ENCODE results near the gene UTS2R.

UTS2R gene

DNA sequence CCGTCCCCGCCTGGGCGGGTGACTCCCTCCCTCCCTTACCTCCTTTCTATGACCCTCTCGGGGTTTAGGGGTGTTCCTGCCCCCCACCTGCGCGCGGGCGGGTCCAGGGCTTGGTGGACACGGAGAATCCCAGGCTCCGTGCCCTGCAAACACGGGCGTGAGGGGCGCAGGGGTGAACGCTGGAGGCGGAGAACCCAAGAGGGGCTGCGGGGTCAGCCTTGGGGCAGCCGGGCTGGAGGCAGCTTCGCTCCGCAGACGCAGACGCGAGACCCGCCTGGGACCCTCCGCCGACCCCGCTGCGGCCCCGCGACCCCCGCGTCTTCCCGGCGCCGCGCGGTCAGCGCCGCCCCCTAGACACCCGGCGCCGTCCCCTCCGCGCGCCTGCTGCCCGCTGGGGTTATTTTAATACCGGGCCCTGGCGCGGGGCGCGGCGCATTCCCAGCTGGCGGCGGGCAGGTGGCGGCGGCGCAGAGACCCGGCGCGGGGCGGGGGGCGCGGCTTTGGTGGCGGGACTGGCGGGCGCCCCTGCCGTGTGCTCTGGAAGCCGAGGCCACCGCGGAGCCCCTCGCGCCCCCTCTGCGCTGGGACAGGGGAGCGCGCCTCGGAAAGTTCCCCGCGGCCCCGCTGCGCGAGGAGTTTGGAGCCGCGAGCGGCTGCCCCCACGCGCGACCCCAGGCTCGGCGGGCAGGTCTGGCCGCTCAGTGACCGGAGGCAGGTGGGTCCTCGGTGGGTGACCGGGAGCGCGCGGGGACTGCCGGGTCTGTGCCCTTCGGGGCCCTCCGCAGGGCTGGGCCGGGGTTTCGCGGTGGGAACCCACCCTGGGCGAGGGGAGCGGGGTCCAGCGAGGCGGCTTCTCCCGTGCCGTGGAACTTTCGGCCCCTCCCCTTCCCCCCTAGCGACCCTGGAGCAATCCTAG is at the start of gene UTS2R:
UTS2R (plus strand) TSS at position 433 of the 916 bp plus-strand sequence. CDS start 2,560 bp downstream, outside the sequence.
- no peak within 1 kb of the TSS for H3K27ac ChIP-seq (ENCODE audit: low read depth, low read length)
- H3K27me3 ChIP-seq (ENCODE audit: control insufficient read depth in 1 of 2, insufficient read depth in 2 of 2, low read length in 2 of 2) = peaks cover 38 to 41% of the 10 kb centered on the region in 2 donors
- H3K9me3 ChIP-seq (ENCODE audit: control insufficient read depth in 1 of 2, low read length in 2 of 2) = no peaks in the 10 kb centered on the region
- no peak within 1 kb of the TSS for H3K9ac ChIP-seq (ENCODE audit: low read depth in 1 of 2, low read length in 2 of 2)
- peaks cover 23 to 25% of the 10 kb centered on the region in 2 donors for H3K4me1 ChIP-seq (ENCODE audit: control insufficient read depth in 1 of 2, insufficient read depth in 2 of 2, low read length in 2 of 2)
- H3K4me3 ChIP-seq (ENCODE audit: low read depth in 1 of 2, low read length in 2 of 2) = peak within 1 kb of the TSS; percentile 46 to 51
- H3K36me3 ChIP-seq (ENCODE audit: control insufficient read depth in 1 of 2, insufficient read depth in 2 of 2, low read length in 2 of 2) = no peaks in the 10 kb centered on the region

DNA sequence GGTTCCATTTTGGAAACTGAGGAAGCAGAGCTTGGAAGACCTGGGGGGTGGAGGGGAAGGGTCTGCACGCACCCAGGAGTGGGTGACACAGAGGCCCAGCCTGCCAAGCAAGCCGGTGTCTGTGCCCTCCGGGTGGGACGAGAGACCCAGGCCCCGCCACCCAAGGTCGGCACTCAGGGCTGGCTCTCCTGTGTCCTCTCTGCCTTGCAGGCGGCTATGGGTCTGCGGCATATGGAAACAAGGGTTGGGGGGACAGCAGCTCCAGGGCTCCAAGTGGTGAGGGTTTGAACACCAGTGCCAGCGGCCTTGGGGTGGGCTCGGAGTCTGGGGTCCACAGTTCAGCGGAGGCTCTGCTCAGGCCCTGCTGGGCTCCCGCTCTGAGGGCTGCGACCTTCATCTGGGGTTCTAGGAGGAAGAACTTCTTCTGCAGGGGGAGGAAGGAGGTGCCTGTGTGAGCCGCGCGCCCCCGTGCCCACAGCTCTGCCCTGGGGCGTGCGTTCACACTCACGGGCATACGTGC is 49.6 kb upstream of the UTS2R start:
- Histone ChIP-seq H3K4me3 (ENCODE audit: low read depth in 1 of 2, low read length in 2 of 2) (no peak overlapping the region), H3K36me3 (ENCODE audit: control insufficient read depth in 1 of 2, insufficient read depth in 2 of 2, low read length in 2 of 2) (no peaks in the 10 kb centered on the region), H3K9ac (ENCODE audit: low read depth in 1 of 2, low read length in 2 of 2) (no peak overlapping the region), H3K27me3 (ENCODE audit: control insufficient read depth in 1 of 2, insufficient read depth in 2 of 2, low read length in 2 of 2) (no peaks in the 10 kb centered on the region), H3K27ac (ENCODE audit: low read depth, low read length) (no peak overlapping the region), H3K9me3 (ENCODE audit: control insufficient read depth in 1 of 2, low read length in 2 of 2) (peaks cover 0 to 7% of the 10 kb centered on the region in 2 donors), H3K4me1 (ENCODE audit: control insufficient read depth in 1 of 2, insufficient read depth in 2 of 2, low read length in 2 of 2) (peaks cover 18 to 21% of the 10 kb centered on the region in 2 donors)

DNA sequence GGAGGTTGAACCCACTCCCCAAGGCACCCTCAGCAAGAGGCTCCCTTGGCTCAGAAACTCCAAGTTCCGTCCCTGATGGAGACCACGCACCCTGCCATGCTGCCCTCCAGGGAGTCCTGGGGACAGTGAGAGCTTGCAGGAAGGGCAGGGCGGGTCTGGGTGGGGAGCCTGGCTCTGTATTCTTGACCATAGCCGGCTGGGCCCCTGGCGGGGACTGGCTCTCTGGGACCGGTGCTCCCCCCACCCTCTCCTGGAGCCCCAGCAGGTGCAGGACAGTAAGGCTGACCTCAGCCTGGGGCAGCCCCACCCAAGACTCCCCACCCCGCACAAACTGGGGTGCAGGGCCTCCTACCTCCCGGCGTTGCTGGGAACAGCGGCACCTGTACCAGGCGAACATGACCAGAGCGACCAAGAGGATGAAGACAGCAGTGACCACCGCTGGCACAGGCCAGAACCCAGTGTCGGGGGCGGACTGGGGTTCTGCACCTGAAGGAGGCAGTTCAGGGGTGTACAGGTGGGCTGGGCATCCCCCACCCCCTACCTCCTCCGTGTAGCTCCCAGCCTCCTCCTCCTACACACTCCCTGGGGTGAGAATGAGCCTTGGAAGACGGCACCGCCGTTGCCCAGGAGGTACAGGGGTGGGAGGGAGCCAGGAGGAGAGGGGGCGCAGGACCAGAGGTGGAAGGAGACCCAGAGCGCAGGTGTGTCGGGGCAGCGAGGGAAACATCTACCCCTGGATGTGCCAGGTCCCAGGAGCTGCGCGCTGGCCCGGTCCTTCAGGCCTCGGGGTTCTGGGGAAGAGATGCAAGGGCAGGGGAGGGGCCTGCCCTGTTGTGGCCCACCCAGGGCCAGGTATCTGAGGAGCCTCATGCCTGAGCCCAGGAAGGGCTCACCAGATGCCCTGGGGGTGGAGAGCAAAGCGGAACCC is 48.8 kb upstream of the UTS2R start:
- Histone ChIP-seq H3K36me3 (ENCODE audit: control insufficient read depth in 1 of 2, insufficient read depth in 2 of 2, low read length in 2 of 2) (no peaks in the 10 kb centered on the region), H3K4me3 (ENCODE audit: low read depth in 1 of 2, low read length in 2 of 2) (no peak overlapping the region), H3K9me3 (ENCODE audit: control insufficient read depth in 1 of 2, low read length in 2 of 2) (peaks cover 0 to 7% of the 10 kb centered on the region in 2 donors), H3K4me1 (ENCODE audit: control insufficient read depth in 1 of 2, insufficient read depth in 2 of 2, low read length in 2 of 2) (peaks cover 21 to 22% of the 10 kb centered on the region in 2 donors), H3K27me3 (ENCODE audit: control insufficient read depth in 1 of 2, insufficient read depth in 2 of 2, low read length in 2 of 2) (no peaks in the 10 kb centered on the region), H3K9ac (ENCODE audit: low read depth in 1 of 2, low read length in 2 of 2) (no peak overlapping the region), H3K27ac (ENCODE audit: low read depth, low read length) (no peak overlapping the region)

DNA sequence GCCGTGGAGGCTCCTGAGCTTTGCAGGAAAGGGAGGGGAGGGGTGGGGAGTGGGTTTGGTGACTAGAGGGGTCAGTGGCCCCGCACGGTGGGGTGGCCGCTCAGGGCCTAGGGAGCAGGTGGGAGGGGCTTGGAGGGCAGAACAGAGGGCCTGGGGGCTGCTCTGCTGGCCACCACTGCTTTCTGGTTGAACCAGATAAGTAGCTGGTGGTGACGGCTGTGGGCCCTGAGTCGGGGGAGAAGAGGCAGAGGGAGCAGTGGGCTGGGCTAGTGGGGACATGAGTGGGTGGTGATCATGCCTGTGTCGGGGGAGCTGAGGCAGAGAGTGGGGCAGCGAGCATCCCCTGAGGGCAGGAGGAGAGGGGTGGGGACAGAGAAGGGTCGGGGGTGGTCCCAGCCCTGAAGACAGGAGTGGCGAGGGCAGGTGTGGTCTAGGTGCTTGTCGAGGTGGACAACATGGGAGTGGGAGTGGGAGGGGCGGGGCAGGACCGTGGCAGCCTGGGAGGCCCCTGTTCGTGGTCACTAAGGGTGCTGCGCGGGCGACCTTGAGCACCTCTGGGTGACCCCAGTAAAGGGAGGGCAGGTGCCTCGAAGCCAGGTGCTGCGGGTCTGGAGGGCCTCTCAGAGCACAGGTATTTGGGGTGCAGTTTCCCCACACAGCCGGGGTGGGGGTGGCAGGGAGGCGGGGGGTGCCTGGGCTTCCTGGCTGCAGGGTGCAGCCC is 47.9 kb upstream of the UTS2R start:
- peaks cover 0 to 5% of the 10 kb centered on the region in 2 donors for H3K9me3 ChIP-seq (ENCODE audit: control insufficient read depth in 1 of 2, low read length in 2 of 2)
- H3K36me3 ChIP-seq (ENCODE audit: control insufficient read depth in 1 of 2, insufficient read depth in 2 of 2, low read length in 2 of 2) = no peaks in the 10 kb centered on the region
- no peak overlapping the region for H3K9ac ChIP-seq (ENCODE audit: low read depth in 1 of 2, low read length in 2 of 2)
- H3K27ac ChIP-seq (ENCODE audit: low read depth, low read length) = no peak overlapping the region
- H3K4me3 ChIP-seq (ENCODE audit: low read depth in 1 of 2, low read length in 2 of 2) = no peak overlapping the region
- peaks cover 28 to 30% of the 10 kb centered on the region in 2 donors for H3K4me1 ChIP-seq (ENCODE audit: control insufficient read depth in 1 of 2, insufficient read depth in 2 of 2, low read length in 2 of 2)
- no peaks in the 10 kb centered on the region for H3K27me3 ChIP-seq (ENCODE audit: control insufficient read depth in 1 of 2, insufficient read depth in 2 of 2, low read length in 2 of 2)

DNA sequence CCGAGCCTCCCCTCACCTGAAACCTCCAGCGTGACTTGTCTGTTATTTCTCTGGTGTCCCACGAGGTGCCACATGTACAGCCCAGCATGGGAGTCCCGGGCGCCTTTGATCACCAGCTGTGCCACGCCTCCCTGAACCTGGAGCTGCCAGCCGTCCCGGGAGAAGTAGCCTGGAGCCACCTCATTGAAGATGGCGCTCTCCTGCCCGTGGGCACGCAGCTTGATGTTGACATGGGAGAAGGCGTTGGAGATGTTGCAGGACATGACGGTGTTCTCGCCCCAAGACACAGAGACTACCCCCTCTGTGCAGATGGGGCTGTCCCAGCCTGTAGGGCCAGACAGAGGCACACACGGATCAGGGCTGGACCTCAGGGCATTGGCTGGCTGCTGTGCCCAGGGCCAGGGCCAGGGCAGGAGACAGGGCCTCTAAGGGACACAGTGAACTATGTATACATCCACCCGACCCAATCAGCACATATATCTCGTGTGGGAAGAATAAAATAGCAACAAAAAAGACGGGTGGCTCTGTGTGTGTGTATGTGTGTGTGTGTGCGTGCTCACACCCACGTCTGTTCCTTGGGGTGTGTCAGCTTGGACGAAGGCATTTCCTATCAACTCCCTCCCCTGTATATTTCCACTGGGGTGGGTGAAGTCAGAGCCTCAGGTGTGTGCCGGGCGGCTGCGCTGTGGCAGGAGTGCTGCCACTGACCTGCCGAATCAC is 46.8 kb upstream of the UTS2R start:
- H3K4me1 ChIP-seq (ENCODE audit: control insufficient read depth in 1 of 2, insufficient read depth in 2 of 2, low read length in 2 of 2) = peaks cover 39 to 40% of the 10 kb centered on the region in 2 donors
- H3K36me3 ChIP-seq (ENCODE audit: control insufficient read depth in 1 of 2, insufficient read depth in 2 of 2, low read length in 2 of 2) = no peaks in the 10 kb centered on the region
- H3K27ac ChIP-seq (ENCODE audit: low read depth, low read length) = no peak overlapping the region
- no peaks in the 10 kb centered on the region for H3K9me3 ChIP-seq (ENCODE audit: control insufficient read depth in 1 of 2, low read length in 2 of 2)
- H3K4me3 ChIP-seq (ENCODE audit: low read depth in 1 of 2, low read length in 2 of 2) = no peak overlapping the region
- peak overlapping the region in 1 of 2 donors; percentile 33 for H3K9ac ChIP-seq (ENCODE audit: low read depth in 1 of 2, low read length in 2 of 2)
- no peaks in the 10 kb centered on the region for H3K27me3 ChIP-seq (ENCODE audit: control insufficient read depth in 1 of 2, insufficient read depth in 2 of 2, low read length in 2 of 2)

DNA sequence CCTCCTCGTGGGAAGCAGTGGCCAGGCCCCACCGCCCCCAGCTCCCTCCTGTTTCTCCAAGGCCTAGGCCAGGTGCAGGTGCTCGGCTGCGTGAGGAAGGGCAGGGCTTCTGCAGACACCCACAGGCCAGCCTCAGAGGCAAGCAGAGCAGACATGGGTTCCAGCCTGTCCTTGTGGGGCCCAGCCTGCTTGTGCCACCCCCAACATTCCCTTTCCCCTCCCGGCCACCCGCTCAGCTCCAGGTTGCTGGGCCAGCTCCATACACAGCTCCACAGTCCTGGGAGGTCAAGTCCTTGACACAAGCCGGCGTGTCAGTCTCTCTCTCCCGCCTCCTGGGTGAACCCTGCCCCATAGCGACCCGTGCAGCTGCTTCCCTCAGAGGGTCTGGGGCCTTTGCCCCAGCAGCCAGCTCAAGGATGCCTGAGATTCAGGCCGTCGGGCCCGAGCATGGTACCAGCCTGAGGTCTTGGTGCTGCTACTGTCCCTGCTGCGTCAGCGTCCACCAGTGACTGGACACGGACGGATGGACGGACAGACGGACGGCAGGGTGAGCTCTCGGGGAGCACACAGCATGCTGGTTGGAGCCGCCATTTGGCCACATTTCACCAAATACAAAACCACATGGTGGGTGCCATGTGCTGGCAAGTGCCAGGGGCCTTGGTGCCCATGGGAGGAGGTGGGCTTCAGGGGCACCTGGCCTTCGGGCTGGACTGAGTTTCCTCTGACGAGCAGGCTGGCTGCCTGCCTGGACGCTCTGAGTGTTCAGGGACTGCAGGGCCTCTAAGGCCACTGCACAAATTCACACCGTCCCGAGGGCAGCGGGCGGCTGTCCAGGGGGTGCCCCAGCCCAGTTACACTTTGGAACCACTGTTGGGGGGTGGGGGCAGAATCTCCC is 46.0 kb upstream of the UTS2R start:
- H3K27me3 ChIP-seq (ENCODE audit: control insufficient read depth in 1 of 2, insufficient read depth in 2 of 2, low read length in 2 of 2) = peaks cover 3 to 6% of the 10 kb centered on the region in 2 donors
- peak overlapping the region in 1 of 2 donors; percentile 33 for H3K9ac ChIP-seq (ENCODE audit: low read depth in 1 of 2, low read length in 2 of 2)

DNA sequence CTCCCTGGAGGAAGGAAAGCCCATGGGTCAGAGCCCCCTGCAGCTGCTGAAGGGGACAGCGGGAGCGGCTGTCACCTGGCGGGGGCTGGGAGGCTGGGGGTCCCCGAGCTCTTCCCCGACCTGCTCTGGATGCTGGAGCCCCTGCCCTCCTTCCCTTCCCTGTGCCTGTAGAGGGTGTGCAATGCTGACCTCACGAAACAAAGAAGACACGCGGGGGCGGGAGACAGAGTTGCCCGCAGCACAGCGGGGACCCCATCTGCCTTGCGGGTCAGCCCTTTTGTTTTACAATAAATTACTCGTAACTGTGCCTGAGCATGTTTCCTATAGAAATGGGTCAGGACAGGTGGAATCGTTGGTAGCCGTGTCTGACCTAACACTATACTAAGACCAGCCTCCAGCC is 44.3 kb upstream of the UTS2R start:
- Histone ChIP-seq H3K9me3 (ENCODE audit: control insufficient read depth in 1 of 2, low read length in 2 of 2) (no peaks in the 10 kb centered on the region), H3K4me1 (ENCODE audit: control insufficient read depth in 1 of 2, insufficient read depth in 2 of 2, low read length in 2 of 2) (peaks cover 50 to 56% of the 10 kb centered on the region in 2 donors), H3K36me3 (ENCODE audit: control insufficient read depth in 1 of 2, insufficient read depth in 2 of 2, low read length in 2 of 2) (no peaks in the 10 kb centered on the region), H3K27ac (ENCODE audit: low read depth, low read length) (no peak overlapping the region), H3K9ac (ENCODE audit: low read depth in 1 of 2, low read length in 2 of 2) (no peak overlapping the region), H3K4me3 (ENCODE audit: low read depth in 1 of 2, low read length in 2 of 2) (no peak overlapping the region), H3K27me3 (ENCODE audit: control insufficient read depth in 1 of 2, insufficient read depth in 2 of 2, low read length in 2 of 2) (peaks cover 14% of the 10 kb centered on the region in 2 donors)

More for the DNA sequence above, 46.0 kb upstream of the UTS2R start:
- Histone ChIP-seq H3K4me1 (ENCODE audit: control insufficient read depth in 1 of 2, insufficient read depth in 2 of 2, low read length in 2 of 2) (peaks cover 43 to 47% of the 10 kb centered on the region in 2 donors), H3K27ac (ENCODE audit: low read depth, low read length) (no peak overlapping the region), H3K4me3 (ENCODE audit: low read depth in 1 of 2, low read length in 2 of 2) (no peak overlapping the region), H3K9me3 (ENCODE audit: control insufficient read depth in 1 of 2, low read length in 2 of 2) (no peaks in the 10 kb centered on the region), H3K36me3 (ENCODE audit: control insufficient read depth in 1 of 2, insufficient read depth in 2 of 2, low read length in 2 of 2) (no peaks in the 10 kb centered on the region)

DNA sequence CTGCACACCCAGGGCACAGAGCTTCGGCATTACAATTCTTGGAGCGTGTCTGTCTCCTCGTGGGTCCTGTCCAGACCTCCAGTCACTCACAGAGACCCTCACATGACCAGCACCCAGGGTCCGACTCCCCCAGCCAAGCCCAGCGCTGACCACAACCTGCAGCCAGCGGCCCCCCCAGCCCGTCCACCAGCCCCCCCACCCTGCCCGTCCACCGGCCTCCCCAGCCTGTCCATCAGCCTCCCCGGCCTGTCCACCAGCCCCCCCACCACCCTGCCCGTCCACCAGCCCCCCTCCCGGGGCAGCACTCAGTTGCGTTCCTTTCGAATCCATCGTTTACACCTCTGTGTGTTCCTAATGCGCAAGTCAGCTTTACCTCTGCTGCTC is 43.8 kb upstream of the UTS2R start:
- peak overlapping the region; percentile 75 for H3K27ac ChIP-seq (ENCODE audit: low read depth, low read length)
- H3K4me1 ChIP-seq (ENCODE audit: control insufficient read depth in 1 of 2, insufficient read depth in 2 of 2, low read length in 2 of 2) = peaks cover 54 to 61% of the 10 kb centered on the region in 2 donors
- H3K9ac ChIP-seq (ENCODE audit: low read depth in 1 of 2, low read length in 2 of 2) = peak overlapping the region; percentile 51 to 54
- no peaks in the 10 kb centered on the region for H3K36me3 ChIP-seq (ENCODE audit: control insufficient read depth in 1 of 2, insufficient read depth in 2 of 2, low read length in 2 of 2)
- no peak overlapping the region for H3K4me3 ChIP-seq (ENCODE audit: low read depth in 1 of 2, low read length in 2 of 2)
- H3K9me3 ChIP-seq (ENCODE audit: control insufficient read depth in 1 of 2, low read length in 2 of 2) = no peaks in the 10 kb centered on the region
- H3K27me3 ChIP-seq (ENCODE audit: control insufficient read depth in 1 of 2, insufficient read depth in 2 of 2, low read length in 2 of 2) = peaks cover 14% of the 10 kb centered on the region in 2 donors
